ENCODE measurements around the gene RALGAPA2.

Gene RALGAPA2

GRCh38 chr20:20465252-20465651 lies 247.2 kb downstream of the RALGAPA2 start:
- DNase-seq (ENCODE audit: low read depth) = no peak

GRCh38 chr20:20463933-20464374 lies 248.5 kb downstream of the RALGAPA2 start:
- DNase-seq (ENCODE audit: low read depth) = no peak

GRCh38 chr20:20462185-20462584 lies 250.3 kb downstream of the RALGAPA2 start:
- DNase-seq (ENCODE audit: low read depth) = no peak

DNA sequence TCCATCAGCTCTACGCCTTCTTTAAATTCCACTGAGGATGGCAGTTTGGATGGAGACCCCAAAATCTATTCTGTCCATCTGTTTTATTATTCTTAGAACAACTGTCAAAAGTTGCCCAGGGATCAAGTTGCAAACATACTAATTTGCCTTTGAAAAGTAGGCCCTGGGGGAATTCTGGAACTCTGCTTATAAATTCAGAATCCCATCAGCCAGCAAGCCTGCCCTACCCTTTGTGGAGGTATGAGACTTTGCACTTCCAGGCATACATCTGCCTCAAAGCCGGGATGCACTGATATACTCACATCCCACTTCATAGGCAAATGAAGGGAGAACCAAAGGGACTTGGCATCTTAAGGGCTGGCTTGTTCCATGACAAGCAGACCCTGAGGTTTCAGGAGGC lies 250.9 kb downstream of the RALGAPA2 start:
- no peak for DNase-seq (ENCODE audit: low read depth)

- no peak for DNase-seq (ENCODE audit: low read depth)
These were observed 252.7 kb downstream of the RALGAPA2 start for GRCh38 chr20:20459726-20460125.

DNA sequence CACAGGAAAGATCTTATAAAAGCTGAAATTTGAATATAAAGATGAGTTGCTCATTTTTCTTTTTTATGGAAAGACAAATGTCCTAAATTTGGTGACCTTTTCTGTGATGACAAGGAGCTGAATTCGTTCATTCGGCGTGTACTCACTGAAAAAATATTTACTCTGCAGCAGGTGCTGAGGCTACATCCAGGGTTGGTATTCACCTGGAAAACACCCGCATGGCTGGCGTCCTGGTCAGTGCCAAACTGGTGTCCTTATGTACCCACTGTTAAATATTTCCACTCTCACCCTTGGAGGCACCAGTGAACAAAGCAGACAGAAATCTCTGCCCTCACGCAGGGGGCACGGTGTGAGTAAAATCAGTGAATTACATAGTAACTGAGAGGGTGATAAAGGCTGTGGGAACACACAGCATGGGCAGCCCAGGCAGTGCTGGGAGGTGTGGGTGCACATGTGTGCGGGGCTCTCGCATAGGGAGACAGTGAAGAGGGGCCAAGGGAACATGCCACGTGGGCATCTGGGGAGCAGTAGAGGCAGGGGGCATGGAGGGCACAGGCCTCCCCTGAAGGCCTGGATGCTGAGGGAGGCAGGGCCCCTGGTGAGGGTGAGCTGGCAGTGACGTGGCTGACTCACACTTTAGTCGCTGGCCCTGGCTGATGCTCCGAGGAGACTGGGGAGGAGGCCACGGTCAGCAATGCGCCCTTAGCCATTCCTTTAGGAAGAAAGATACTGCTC lies 254.9 kb downstream of the RALGAPA2 start:
- no peak for DNase-seq (ENCODE audit: low read depth)

DNA sequence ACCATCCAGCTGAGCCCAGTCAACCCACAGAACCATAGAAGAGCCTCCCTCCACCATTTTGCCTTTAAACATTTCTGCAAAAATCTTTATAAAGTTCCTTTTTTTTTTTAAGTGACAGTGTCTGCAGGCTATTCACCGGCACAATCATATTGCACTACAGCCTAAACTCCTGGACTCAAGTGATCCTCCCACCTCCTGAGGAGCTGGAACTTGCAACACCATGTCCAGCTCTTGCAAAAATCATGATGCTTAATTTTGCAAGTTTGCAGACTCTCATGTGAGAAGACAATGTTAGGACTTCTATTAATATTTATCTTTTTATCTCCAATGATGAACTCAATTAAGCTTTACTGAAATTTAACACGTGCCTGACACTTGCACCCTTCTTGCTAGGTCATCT lies 255.7 kb downstream of the RALGAPA2 start:
- no peak for DNase-seq (ENCODE audit: low read depth)

GRCh38 chr20:20455926-20456325 lies 256.5 kb downstream of the RALGAPA2 start:
- no peak for DNase-seq (ENCODE audit: low read depth)

- DNase-seq (ENCODE audit: low read depth) = no peak
These were observed 257.4 kb downstream of the RALGAPA2 start for GRCh38 chr20:20454850-20455627.

- no peak for DNase-seq (ENCODE audit: low read depth)
These were observed 258.1 kb downstream of the RALGAPA2 start for GRCh38 chr20:20454367-20454766.

- DNase-seq (ENCODE audit: low read depth) = peak; percentile 29
These were observed 260.2 kb downstream of the RALGAPA2 start for GRCh38 chr20:20452254-20452676.

DNA sequence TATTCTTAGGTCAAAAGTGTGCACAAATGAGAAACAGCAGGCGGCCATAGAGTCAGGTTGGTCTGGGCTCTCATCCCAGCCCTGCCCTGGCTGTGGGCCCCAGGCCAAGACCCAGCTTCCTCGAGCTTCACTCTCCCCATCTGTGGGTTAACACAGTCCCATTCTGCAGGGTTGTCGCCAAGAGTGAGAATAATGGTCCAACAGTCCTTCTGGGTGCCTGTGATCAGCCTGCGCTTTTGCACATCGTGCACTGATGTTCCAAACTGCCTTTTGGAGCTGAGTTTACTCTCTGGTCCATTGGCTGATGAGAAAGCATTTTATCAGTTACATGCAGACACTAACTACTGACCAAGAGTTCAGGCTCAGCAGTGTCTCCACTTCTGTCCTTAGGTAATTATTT lies 261.9 kb downstream of the RALGAPA2 start:
- DNase-seq (ENCODE audit: low read depth) = no peak

- no peak for DNase-seq (ENCODE audit: low read depth)
These were observed 263.6 kb downstream of the RALGAPA2 start for GRCh38 chr20:20448881-20449280.

GRCh38 chr20:20447196-20447595 lies 265.2 kb downstream of the RALGAPA2 start:
- no peak for DNase-seq (ENCODE audit: low read depth)

GRCh38 chr20:20446425-20447015 lies 265.9 kb downstream of the RALGAPA2 start:
- DNase-seq (ENCODE audit: low read depth) = no peak

- DNase-seq (ENCODE audit: low read depth) = no peak
These were observed 266.4 kb downstream of the RALGAPA2 start for GRCh38 chr20:20446001-20446400.

- DNase-seq (ENCODE audit: low read depth) = no peak
These were observed 268.9 kb downstream of the RALGAPA2 start for GRCh38 chr20:20443504-20443903.

DNA sequence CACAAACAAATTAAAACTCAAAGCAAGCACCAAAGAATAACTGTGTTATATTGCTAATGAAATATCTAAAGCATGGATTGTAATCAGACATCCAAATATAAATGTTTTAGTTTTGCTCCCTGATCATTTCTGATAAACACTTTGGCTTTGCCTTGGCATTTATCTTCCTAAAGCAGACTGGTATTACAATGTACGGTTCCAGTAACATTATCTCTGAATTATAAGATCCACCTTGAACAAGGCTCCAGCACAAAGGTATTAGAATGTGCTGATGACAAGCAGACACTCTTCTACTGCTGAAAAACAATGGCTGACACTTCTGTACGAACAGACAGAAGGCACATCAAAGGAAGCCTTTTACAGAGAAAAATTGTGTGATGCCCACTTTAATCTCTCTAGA lies 270.0 kb downstream of the RALGAPA2 start:
- no peak for DNase-seq (ENCODE audit: low read depth)

- DNase-seq (ENCODE audit: low read depth) = no peak
These were observed 271.4 kb downstream of the RALGAPA2 start for GRCh38 chr20:20440886-20441658.

GRCh38 chr20:20440481-20440880 lies 272.0 kb downstream of the RALGAPA2 start:
- no peak for DNase-seq (ENCODE audit: low read depth)

DNA sequence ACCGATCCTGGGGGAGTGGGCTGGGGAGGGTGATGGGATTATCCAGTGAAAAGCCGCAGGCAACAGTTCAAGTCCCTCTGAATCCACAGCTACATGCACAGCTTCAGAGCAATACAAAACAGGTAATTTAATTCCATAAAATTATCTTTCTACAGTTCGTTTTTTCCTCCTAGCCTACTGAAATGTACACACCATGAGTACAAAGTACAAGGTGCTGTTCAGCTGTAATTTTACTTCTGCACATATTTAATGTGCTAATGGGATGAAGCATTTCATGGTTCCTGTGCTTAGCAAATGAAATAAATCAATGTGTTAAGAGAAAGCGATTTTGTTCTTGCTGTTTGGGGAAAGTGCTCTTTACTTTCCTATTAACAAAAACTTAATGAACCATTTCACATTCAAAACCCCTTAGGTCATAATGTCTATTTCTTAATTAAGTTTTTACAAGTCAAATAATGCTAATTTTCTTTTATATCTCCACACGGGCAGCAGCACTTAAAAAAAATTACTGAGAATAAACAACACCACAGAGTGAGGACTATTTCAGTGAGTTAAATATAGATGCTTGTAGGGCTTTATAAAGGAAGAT lies 272.7 kb downstream of the RALGAPA2 start:
- no peak for DNase-seq (ENCODE audit: low read depth)

DNA sequence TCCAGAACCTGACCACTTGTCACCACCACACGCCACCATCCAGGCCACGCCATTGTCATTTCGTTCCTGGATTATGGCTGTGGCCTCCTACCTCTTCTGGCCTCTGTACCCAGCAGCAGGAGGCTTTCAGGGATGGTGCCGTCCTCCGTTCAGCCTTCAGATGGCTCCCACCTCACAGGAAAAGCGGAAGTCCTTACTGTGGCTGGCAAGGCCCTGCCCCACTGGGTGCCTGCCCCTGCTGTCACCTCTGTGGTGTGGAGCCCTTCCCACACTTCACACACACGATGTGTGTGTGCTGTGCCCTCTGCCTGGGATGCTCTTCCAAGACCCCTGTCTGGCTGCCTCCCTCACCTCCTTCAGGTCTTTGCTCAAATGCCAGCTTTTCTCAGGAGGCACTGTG lies 275.1 kb downstream of the RALGAPA2 start:
- DNase-seq (ENCODE audit: low read depth) = no peak

Data from stimulated activated CD4-positive, alpha-beta T cell treated with anti-CD3 and anti-CD28 coated beads, Interleukin-2, amount 100 ng/mL, for 4 hours (primary cell).